ENCODE results near the gene ADCYAP1R1. TPM values are rescaled to one million over a fixed set of nuclear protein-coding genes. Genes with fewer than 3 reads are reported as not detected.

ADCYAP1R1 gene
- total RNA-seq, 1 experiment from 2014 or later = not detected

DNA sequence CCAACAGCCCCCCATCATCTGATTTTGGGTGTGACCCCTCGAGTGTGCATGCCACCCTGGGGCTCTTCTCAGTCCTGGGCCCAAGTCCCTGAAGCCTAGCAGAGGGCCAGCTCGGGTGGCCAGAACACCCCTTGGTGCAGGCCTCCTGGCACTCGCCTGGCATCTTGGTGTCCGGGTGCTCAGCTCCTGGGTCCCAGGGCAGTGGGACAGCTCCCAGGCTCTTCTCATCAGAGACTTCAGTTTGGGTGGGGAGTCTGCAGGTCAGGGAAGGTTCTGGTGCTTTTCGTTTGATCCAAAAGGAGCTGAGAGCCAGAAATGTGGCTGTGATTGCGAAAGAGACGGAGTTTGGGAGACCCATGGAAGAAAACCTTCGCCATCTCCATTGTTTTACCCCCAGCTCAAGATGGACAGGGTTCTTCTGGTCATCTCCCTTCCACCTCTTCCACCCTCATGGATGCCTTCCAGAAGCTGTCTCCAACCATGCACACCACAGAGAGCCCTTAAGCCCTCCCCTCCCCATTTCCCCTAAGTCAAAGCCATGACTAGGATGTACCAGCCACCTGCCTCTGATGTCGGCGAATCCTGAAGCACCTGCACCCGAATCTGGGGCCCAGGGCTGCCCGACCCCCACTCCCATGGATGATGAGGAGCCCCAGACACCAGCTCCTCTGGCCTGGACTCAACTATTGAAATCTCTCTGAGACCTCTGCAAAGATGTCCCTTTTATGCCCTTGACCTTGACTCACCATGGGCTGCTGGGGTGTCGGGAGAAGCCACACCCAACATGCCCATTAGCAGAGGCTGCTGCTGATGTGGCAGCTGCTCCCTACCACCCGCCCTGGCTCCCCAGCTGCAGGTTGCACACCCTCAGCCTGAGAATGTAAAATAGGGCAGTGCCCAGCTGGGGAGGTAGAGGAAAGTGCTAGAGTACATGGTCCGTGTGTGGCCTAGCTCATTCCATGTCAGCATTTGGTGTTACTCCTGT is 55.3 kb downstream of the ADCYAP1R1 start:
- Histone ChIP-seq H3K79me2 (ENCODE audit: low read depth) (no peaks in the 10 kb centered on the region), H3K27ac (no peak overlapping the region), H3K36me3 (ENCODE audit: low read depth) (no peaks in the 10 kb centered on the region), H2AFZ (no peak overlapping the region), H3K27me3 (ENCODE audit: insufficient read depth, low read depth) (peaks cover 87% of the 10 kb centered on the region), H3K4me2 (no peak overlapping the region), H4K20me1 (ENCODE audit: insufficient read depth) (no peaks in the 10 kb centered on the region), H3K9me2 (ENCODE audit: insufficient read depth) (no peaks in the 10 kb centered on the region), H3K4me1 (replicated peaks; ENCODE audit: insufficient read depth) (no peaks in the 10 kb centered on the region), H3K4me3 (no peak overlapping the region), H3F3A (ENCODE audit: insufficient read depth, low read depth) (no peaks in the 10 kb centered on the region), H3K9me3 (ENCODE audit: insufficient read depth, low read depth) (no peaks in the 10 kb centered on the region)
- BruUV-seq (replicated peaks) = no TSS peak
- CTCF ChIA-PET = no interaction called here
- DNase-seq = no peak
- POLR2A ChIA-PET (ENCODE audit: unreplicated experiment) = no interaction called here
- TF ChIP-seq, protein P1, sequence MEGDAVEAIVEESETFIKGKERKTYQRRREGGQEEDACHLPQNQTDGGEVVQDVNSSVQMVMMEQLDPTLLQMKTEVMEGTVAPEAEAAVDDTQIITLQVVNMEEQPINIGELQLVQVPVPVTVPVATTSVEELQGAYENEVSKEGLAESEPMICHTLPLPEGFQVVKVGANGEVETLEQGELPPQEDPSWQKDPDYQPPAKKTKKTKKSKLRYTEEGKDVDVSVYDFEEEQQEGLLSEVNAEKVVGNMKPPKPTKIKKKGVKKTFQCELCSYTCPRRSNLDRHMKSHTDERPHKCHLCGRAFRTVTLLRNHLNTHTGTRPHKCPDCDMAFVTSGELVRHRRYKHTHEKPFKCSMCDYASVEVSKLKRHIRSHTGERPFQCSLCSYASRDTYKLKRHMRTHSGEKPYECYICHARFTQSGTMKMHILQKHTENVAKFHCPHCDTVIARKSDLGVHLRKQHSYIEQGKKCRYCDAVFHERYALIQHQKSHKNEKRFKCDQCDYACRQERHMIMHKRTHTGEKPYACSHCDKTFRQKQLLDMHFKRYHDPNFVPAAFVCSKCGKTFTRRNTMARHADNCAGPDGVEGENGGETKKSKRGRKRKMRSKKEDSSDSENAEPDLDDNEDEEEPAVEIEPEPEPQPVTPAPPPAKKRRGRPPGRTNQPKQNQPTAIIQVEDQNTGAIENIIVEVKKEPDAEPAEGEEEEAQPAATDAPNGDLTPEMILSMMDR (conservative IDR thresholded peaks at IDR 0.05) = no peak
- no peak for TF ChIP-seq EZH2 (IDR thresholded peaks at IDR 0.05; ENCODE audit: low read depth)
- intact Hi-C loops (cut with micrococcal nuclease; ENCODE audit: unreplicated experiment) = no loop called here

DNA sequence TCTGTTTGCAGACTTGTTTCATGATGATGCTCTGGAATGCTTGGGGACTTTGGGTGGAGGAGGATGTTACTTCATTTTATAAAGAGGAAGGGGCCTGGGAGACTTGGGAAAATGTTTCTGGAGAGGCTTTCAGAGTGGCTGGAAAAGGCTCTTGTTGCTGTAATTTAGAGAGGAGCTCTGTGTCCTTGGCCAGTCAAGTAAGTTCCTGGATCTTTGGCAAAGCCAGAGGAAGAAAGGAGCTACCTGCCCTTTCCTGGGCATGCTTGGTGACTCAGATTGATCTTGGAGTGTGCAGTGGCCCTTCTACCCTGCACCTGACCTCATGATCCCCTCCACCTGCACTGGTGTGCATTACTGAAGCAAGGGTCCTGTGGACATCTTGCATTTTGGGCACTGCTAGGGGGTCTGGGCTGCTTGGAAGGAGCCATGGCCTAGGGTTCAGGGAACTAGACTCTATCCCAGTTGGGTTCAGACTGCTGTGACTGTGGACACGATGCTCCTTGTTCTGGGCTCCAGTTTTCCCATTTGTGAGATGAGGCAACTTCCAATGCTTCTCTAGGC is 56.1 kb downstream of the ADCYAP1R1 start:
- H3K4me2 ChIP-seq = no peak overlapping the region
- H3K9me2 ChIP-seq (ENCODE audit: insufficient read depth) = no peaks in the 10 kb centered on the region
- H3K4me1 ChIP-seq (replicated peaks; ENCODE audit: insufficient read depth) = no peaks in the 10 kb centered on the region
- no peaks in the 10 kb centered on the region for H3F3A ChIP-seq (ENCODE audit: insufficient read depth, low read depth)
- H3K27me3 ChIP-seq (ENCODE audit: insufficient read depth, low read depth) = peaks cover 82% of the 10 kb centered on the region
- TF ChIP-seq, protein P1 (conservative IDR thresholded peaks at IDR 0.05) = no peak
- TF ChIP-seq EZH2 (IDR thresholded peaks at IDR 0.05; ENCODE audit: low read depth) = no peak
- H3K4me3 ChIP-seq = no peak overlapping the region
- no TSS peak for BruUV-seq (replicated peaks)
- no peaks in the 10 kb centered on the region for H3K9me3 ChIP-seq (ENCODE audit: insufficient read depth, low read depth)
- POLR2A ChIA-PET (ENCODE audit: unreplicated experiment) = no interaction called here
- no peaks in the 10 kb centered on the region for H4K20me1 ChIP-seq (ENCODE audit: insufficient read depth)
- H2AFZ ChIP-seq = no peak overlapping the region
- H3K79me2 ChIP-seq (ENCODE audit: low read depth) = no peaks in the 10 kb centered on the region
- CTCF ChIA-PET = no interaction called here
- H3K27ac ChIP-seq = no peak overlapping the region
- no peaks in the 10 kb centered on the region for H3K36me3 ChIP-seq (ENCODE audit: low read depth)
- intact Hi-C loops (cut with micrococcal nuclease; ENCODE audit: unreplicated experiment) = no loop called here
- no peak for DNase-seq

DNA sequence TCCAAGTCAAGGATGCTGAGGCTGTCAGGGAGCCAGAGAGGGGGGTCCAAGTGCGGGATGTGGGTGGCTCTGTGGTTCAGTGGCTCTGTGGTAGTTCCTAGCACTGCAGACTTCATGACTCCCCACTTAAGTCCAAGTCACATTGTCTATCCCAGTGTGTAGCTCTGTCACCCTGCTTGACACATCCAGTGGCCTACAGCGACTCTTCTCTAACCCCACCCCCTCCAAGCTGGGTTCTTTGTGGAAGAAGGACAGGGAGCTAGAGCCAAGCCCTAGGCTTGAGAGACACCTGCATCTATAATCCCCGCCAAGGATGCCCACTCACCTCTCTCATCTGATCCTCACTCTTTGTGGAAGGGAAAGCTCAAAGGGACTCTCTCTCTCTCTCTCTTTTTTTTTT is 57.6 kb downstream of the ADCYAP1R1 start:
- Histone ChIP-seq H3F3A (ENCODE audit: insufficient read depth, low read depth) (no peaks in the 10 kb centered on the region), H4K20me1 (ENCODE audit: insufficient read depth) (no peaks in the 10 kb centered on the region), H2AFZ (no peak overlapping the region), H3K9me2 (ENCODE audit: insufficient read depth) (no peaks in the 10 kb centered on the region), H3K36me3 (ENCODE audit: low read depth) (no peaks in the 10 kb centered on the region), H3K27ac (no peak overlapping the region), H3K9me3 (ENCODE audit: insufficient read depth, low read depth) (no peaks in the 10 kb centered on the region), H3K27me3 (ENCODE audit: insufficient read depth, low read depth) (peaks cover 68% of the 10 kb centered on the region), H3K4me3 (no peak overlapping the region), H3K4me1 (replicated peaks; ENCODE audit: insufficient read depth) (no peaks in the 10 kb centered on the region), H3K79me2 (ENCODE audit: low read depth) (no peaks in the 10 kb centered on the region), H3K4me2 (no peak overlapping the region)
- BruUV-seq (replicated peaks) = no TSS peak
- intact Hi-C loops (cut with micrococcal nuclease; ENCODE audit: unreplicated experiment) = no loop called here
- DNase-seq = no peak
- ChIA-PET CTCF (interaction anchor here (0.6 kb wide), 1 partner anchor 10 kb away, joined by 13 read pairs; no protein-coding TSS in a partner anchor), POLR2A (ENCODE audit: unreplicated experiment) (no interaction called here)
- TF ChIP-seq EZH2 (IDR thresholded peaks at IDR 0.05; ENCODE audit: low read depth) = no peak
- TF ChIP-seq, protein P1 (conservative IDR thresholded peaks at IDR 0.05) = no peak

All from PC-9 (cell line).